NK-92 (cell line): ENCODE results near the gene UBE2G1.

ENCODE experiments used
- DNase-seq: peaks from one replicate; lab custom pipeline; 2025; ENCODE audit not compliant: unreplicated experiment; lab: John Stamatoyannopoulos, UW

Gene UBE2G1

GRCh38 chr17:4250887-4251286 is 115.6 kb downstream of the UBE2G1 start:
- DNase-seq: no peak

- DNase-seq: no peak
Observed at GRCh38 chr17:4249452-4250029, 116.9 kb downstream of the UBE2G1 start.

GRCh38 chr17:4248504-4249277 is 117.8 kb downstream of the UBE2G1 start:
- no peak for DNase-seq

- no peak for DNase-seq
Observed at GRCh38 chr17:4247971-4248388, 118.5 kb downstream of the UBE2G1 start.

- no peak for DNase-seq
Observed at GRCh38 chr17:4247361-4247970, 119.0 kb downstream of the UBE2G1 start.

GRCh38 chr17:4246674-4247073 is 119.8 kb downstream of the UBE2G1 start:
- DNase-seq: no peak

GRCh38 chr17:4241535-4241934 is 124.9 kb downstream of the UBE2G1 start:
- DNase-seq: no peak

- no peak for DNase-seq
Observed at GRCh38 chr17:4236456-4236855, 130.0 kb downstream of the UBE2G1 start.

- DNase-seq: no peak
Observed at GRCh38 chr17:4235372-4236279, 130.8 kb downstream of the UBE2G1 start.

GRCh38 chr17:4234401-4234800 is 132.1 kb downstream of the UBE2G1 start:
- no peak for DNase-seq

GRCh38 chr17:4233668-4234258 is 132.7 kb downstream of the UBE2G1 start:
- no peak for DNase-seq

- DNase-seq: no peak
Observed at GRCh38 chr17:4232168-4232813, 134.2 kb downstream of the UBE2G1 start.

GRCh38 chr17:4229627-4230541 is 136.6 kb downstream of the UBE2G1 start:
- DNase-seq: no peak

GRCh38 chr17:4221899-4222659 is 144.4 kb downstream of the UBE2G1 start:
- DNase-seq: no peak

- no peak for DNase-seq
Observed at GRCh38 chr17:4221163-4221562, 145.3 kb downstream of the UBE2G1 start.

GRCh38 chr17:4220655-4221054 is 145.8 kb downstream of the UBE2G1 start:
- DNase-seq: no peak
